GM12878 (cell line): Measurements from ENCODE around the gene RPAP3. TPM values are rescaled to one million over a fixed set of nuclear protein-coding genes. Genes with fewer than 3 reads are reported as not detected.

Experiments used
- CBX3 ChIP-seq: fragments of 200-600 bp; sonication (generic); IDR thresholded peaks from 2 replicates; pipeline ENCODE4 v1.6.1; 2016; ENCODE audit warnings: low read depth, borderline replicate concordance
- CHD1 ChIP-seq: IDR thresholded peaks from 2 replicates; pipeline ENCODE4 v1.6.1; 2012; ENCODE audit warnings: low read depth, low read length, improper control_type of control experiment
- CHD4 ChIP-seq: fragments of 200-600 bp; sonication (generic); IDR thresholded peaks from 2 replicates; pipeline ENCODE4 v1.6.1; 2016; ENCODE audit warnings: mild to moderate bottlenecking
- RELA ChIP-seq: fragments of 450-650 bp; IDR thresholded peaks from 2 replicates; pipeline ENCODE4 v1.8.0; 2014; ENCODE audit warnings: borderline replicate concordance; ENCODE audit not compliant: partially characterized antibody
- SIN3A ChIP-seq: IDR thresholded peaks from 2 replicates; pipeline ENCODE4 v1.6.1; 2012; ENCODE audit warnings: low read depth, low read length, improper control_type of control experiment
- SPI1 ChIP-seq: IDR thresholded peaks from 2 replicates; pipeline ENCODE4 v1.6.1; 2011; ENCODE audit warnings: low read depth, mild to moderate bottlenecking, low read length, moderate library complexity, borderline replicate concordance; ENCODE audit not compliant: insufficient read depth
- STAT1 ChIP-seq: fragments of 450-650 bp; conservative IDR thresholded peaks from 2 replicates; pipeline ENCODE4 v1.6.1; 2014; ENCODE audit warnings: antibody characterized with exemption, mild to moderate bottlenecking
- TAF1 ChIP-seq: IDR thresholded peaks from 2 replicates; pipeline ENCODE4 v1.6.1; 2011; ENCODE audit warnings: mild to moderate bottlenecking, low read depth, low read length, borderline replicate concordance
- polyA plus RNA-seq, 11 experiments: library from polyadenylated mRNA; depleted of rRNA in 4 of 11; unstranded in 6 of 11; stranded (reverse) in 5 of 11; fragments of >200 nt; fragmentation: Nextera tagmentation in 4 of 11; fragmentation: Illumina TruSeq in 1 of 11; extraction: Ambion mirVana in 4 of 11; extraction: Trizol in 1 of 11; gene quantifications; 1 replicate in 1 of 11; 2 replicates in 10 of 11; pipeline versions ENCODE4 v1.2.1 to v1.2.3, GENCODE V29; 2011 to 2016; ENCODE audit warnings: inconsistent platforms in 2 of 11, missing spikeins in 2 of 11, low read depth in 1 of 11
- total RNA-seq, 4 experiments: library from RNA; depleted of rRNA in 3 of 4; stranded (reverse); fragments of >200 nt in 3 of 4; fragmentation: Illumina TruSeq in 1 of 4; extraction: Trizol in 1 of 4; gene quantifications; 2 replicates each; pipeline versions ENCODE4 v1.2.1 to v1.2.3, GENCODE V29; 2013 to 2021
- TF ChIP-seq, protein P1 (sequence below): fragments of 450-650 bp; IDR thresholded peaks from 2 replicates; pipeline ENCODE4 v1.6.1; 2017; ENCODE audit warnings: low read depth, mild to moderate bottlenecking, moderate library complexity
- TF ChIP-seq, protein P2 (sequence below): fragments of 450-650 bp; IDR thresholded peaks from 2 replicates; pipeline ENCODE4 v1.6.1; 2018; ENCODE audit warnings: borderline replicate concordance, mild to moderate bottlenecking; ENCODE audit not compliant: partially characterized antibody
- TF ChIP-seq, protein P3 (sequence below): IDR thresholded peaks from 2 replicates; pipeline ENCODE4 v1.6.1; 2012; ENCODE audit warnings: low read depth, low read length, improper control_type of control experiment

Gene RPAP3
- total and polyA plus RNA-seq, 10 of the 15 experiments (the other 5 are each of a cell fraction or from before 2014, with no cell fraction given), result 14.1 to 50.6 (median 28.4) TPM

DNA sequence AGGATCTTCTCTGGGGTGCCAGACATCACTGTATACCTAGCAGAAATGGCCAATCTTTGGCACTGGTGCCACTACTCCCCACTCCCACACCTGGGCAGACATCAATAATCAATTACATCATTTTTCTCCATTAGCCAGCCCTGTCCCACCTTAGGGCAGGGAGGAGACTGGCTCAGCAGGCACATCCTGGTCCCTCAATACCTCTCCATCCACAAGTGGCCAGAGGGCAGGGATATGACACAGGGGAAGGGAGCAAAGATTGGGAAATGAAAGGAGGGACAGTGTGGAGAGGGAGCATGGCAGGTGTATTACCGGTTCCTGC, 42.6 kb upstream of the RPAP3 start (continued):
- TF ChIP-seq, protein P1, sequence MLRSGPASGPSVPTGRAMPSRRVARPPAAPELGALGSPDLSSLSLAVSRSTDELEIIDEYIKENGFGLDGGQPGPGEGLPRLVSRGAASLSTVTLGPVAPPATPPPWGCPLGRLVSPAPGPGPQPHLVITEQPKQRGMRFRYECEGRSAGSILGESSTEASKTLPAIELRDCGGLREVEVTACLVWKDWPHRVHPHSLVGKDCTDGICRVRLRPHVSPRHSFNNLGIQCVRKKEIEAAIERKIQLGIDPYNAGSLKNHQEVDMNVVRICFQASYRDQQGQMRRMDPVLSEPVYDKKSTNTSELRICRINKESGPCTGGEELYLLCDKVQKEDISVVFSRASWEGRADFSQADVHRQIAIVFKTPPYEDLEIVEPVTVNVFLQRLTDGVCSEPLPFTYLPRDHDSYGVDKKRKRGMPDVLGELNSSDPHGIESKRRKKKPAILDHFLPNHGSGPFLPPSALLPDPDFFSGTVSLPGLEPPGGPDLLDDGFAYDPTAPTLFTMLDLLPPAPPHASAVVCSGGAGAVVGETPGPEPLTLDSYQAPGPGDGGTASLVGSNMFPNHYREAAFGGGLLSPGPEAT, result no peak
- TF ChIP-seq CHD1 (no peak), RELA (no peak), SIN3A (no peak), STAT1 (no peak), TAF1 (no peak), CHD4 (no peak), CBX3 (no peak), SPI1 (no peak)
- TF ChIP-seq, protein P2, sequence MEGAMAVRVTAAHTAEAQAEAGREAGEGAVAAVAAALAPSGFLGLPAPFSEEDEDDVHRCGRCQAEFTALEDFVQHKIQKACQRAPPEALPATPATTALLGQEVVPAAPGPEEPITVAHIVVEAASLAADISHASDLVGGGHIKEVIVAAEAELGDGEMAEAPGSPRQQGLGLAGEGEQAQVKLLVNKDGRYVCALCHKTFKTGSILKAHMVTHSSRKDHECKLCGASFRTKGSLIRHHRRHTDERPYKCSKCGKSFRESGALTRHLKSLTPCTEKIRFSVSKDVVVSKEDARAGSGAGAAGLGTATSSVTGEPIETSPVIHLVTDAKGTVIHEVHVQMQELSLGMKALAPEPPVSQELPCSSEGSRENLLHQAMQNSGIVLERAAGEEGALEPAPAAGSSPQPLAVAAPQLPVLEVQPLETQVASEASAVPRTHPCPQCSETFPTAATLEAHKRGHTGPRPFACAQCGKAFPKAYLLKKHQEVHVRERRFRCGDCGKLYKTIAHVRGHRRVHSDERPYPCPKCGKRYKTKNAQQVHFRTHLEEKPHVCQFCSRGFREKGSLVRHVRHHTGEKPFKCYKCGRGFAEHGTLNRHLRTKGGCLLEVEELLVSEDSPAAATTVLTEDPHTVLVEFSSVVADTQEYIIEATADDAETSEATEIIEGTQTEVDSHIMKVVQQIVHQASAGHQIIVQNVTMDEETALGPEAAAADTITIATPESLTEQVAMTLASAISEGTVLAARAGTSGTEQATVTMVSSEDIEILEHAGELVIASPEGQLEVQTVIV, result no peak
- TF ChIP-seq, protein P3, sequence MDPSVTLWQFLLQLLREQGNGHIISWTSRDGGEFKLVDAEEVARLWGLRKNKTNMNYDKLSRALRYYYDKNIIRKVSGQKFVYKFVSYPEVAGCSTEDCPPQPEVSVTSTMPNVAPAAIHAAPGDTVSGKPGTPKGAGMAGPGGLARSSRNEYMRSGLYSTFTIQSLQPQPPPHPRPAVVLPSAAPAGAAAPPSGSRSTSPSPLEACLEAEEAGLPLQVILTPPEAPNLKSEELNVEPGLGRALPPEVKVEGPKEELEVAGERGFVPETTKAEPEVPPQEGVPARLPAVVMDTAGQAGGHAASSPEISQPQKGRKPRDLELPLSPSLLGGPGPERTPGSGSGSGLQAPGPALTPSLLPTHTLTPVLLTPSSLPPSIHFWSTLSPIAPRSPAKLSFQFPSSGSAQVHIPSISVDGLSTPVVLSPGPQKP, result no peak
